H9 (cell line): ENCODE measurements around the gene TRAF7. TPM values are rescaled to one million over a fixed set of nuclear protein-coding genes. Genes with fewer than 3 reads are reported as not detected.
"Not testable (repeated sequence)": the region's sequence is repeated elsewhere in the genome, so short reads cannot be mapped to it uniquely, and the experiment has no call there.

ENCODE experiments used
- DNase-seq: peaks from one replicate; pipeline ENCODE4 v3.0.0-alpha.2; 2017
- H2AFZ ChIP-seq: one replicate; pipeline ENCODE4 v1.6.1; 2013; ENCODE audit warnings: mild to moderate bottlenecking, low read length, control low read depth, moderate library complexity
- H2AK5ac ChIP-seq: 2 replicates; pipeline ENCODE4 v1.6.1; 2013; ENCODE audit warnings: low read length, control low read depth, mixed read lengths; ENCODE audit not compliant: insufficient read length
- H2BK120ac ChIP-seq: one replicate; pipeline ENCODE4 v1.6.1; 2013; ENCODE audit warnings: low read depth, mild to moderate bottlenecking, low read length, control low read depth, inconsistent platforms; ENCODE audit not compliant: poor library complexity, severe bottlenecking
- H2BK12ac ChIP-seq: 2 replicates; pipeline ENCODE4 v1.6.1; 2013; ENCODE audit warnings: low read length, control low read depth, mixed read lengths, low read depth; ENCODE audit not compliant: insufficient read length
- H2BK15ac ChIP-seq: 2 replicates; pipeline ENCODE4 v1.6.1; 2013; ENCODE audit warnings: low read depth, low read length, control low read depth
- H2BK20ac ChIP-seq: one replicate; pipeline ENCODE4 v1.6.1; 2013; ENCODE audit warnings: low read depth, mild to moderate bottlenecking, low read length, control low read depth, inconsistent platforms; ENCODE audit not compliant: poor library complexity, severe bottlenecking
- H2BK5ac ChIP-seq: 2 replicates; pipeline ENCODE4 v1.6.1; 2013; ENCODE audit warnings: low read length, control low read depth, mixed read lengths; ENCODE audit not compliant: insufficient read length
- H3K14ac ChIP-seq: 2 replicates; pipeline ENCODE4 v1.6.1; 2013; ENCODE audit warnings: low read length, control low read depth; ENCODE audit not compliant: insufficient read depth
- H3K18ac ChIP-seq: 2 replicates; pipeline ENCODE4 v1.6.1; 2013; ENCODE audit warnings: low read depth, mild to moderate bottlenecking, mixed read lengths, low read length, control low read depth; ENCODE audit not compliant: insufficient read length
- H3K23ac ChIP-seq: 2 replicates; pipeline ENCODE4 v1.6.1; 2013; ENCODE audit warnings: low read length, control low read depth, mixed read lengths, low read depth; ENCODE audit not compliant: insufficient read length
- H3K23me2 ChIP-seq: 2 replicates; pipeline ENCODE4 v1.6.1; 2013; ENCODE audit warnings: low read depth, mild to moderate bottlenecking, mixed read lengths, low read length, control low read depth; ENCODE audit not compliant: insufficient read length, poor library complexity, severe bottlenecking
- H3K27ac ChIP-seq: 2 replicates; pipeline ENCODE4 v1.5.1; 2013; ENCODE audit warnings: low read length, control low read depth, mixed read lengths, low read depth; ENCODE audit not compliant: insufficient read length
- H3K27me3 ChIP-seq: 2 replicates; pipeline ENCODE4 v1.6.1; 2013; ENCODE audit warnings: low read length, control low read depth, inconsistent platforms; ENCODE audit not compliant: insufficient read depth
- H3K4ac ChIP-seq: 2 replicates; pipeline ENCODE4 v1.6.1; 2013; ENCODE audit warnings: low read depth, mild to moderate bottlenecking, control low read depth, inconsistent platforms, low read length, moderate library complexity
- H3K4me1 ChIP-seq: 2 replicates; pipeline ENCODE4 v1.6.1; 2013; ENCODE audit warnings: low read length, control low read depth, inconsistent platforms; ENCODE audit not compliant: insufficient read depth
- H3K4me2 ChIP-seq: 2 replicates; pipeline ENCODE4 v1.6.1; 2013; ENCODE audit warnings: low read length, control low read depth, mixed read lengths; ENCODE audit not compliant: insufficient read length, insufficient read depth
- H3K56ac ChIP-seq: 2 replicates; pipeline ENCODE4 v1.6.1; 2013; ENCODE audit warnings: low read depth, mild to moderate bottlenecking, mixed read lengths, low read length, control low read depth; ENCODE audit not compliant: insufficient read length
- H3K79me1 ChIP-seq: 2 replicates; pipeline ENCODE4 v1.6.1; 2013; ENCODE audit warnings: low read depth, mild to moderate bottlenecking, moderate library complexity, low read length, control low read depth, inconsistent platforms; ENCODE audit not compliant: insufficient read depth, poor library complexity, severe bottlenecking
- H3K79me2 ChIP-seq: 2 replicates; pipeline ENCODE4 v1.6.1; 2013; ENCODE audit warnings: low read length, control low read depth, inconsistent platforms; ENCODE audit not compliant: insufficient read depth
- H3K9ac ChIP-seq: 2 replicates; pipeline ENCODE4 v1.6.1; 2013; ENCODE audit warnings: low read length, control low read depth, mixed read lengths; ENCODE audit not compliant: insufficient read length; ENCODE audit errors: extremely low read depth
- H3K9me3 ChIP-seq: one replicate; pipeline ENCODE4 v1.6.1; 2013; ENCODE audit warnings: low read depth, low read length, inconsistent platforms; ENCODE audit not compliant: control insufficient read depth
- H3T11ph ChIP-seq: one replicate; pipeline ENCODE4 v1.6.1; 2013; ENCODE audit warnings: mild to moderate bottlenecking, low read length, control low read depth, inconsistent platforms
- H4K20me1 ChIP-seq: one replicate; pipeline ENCODE4 v1.6.1; 2013; ENCODE audit not compliant: control insufficient read depth, insufficient read length, insufficient read depth
- H4K5ac ChIP-seq: 2 replicates; pipeline ENCODE4 v1.6.1; 2013; ENCODE audit warnings: low read depth, mild to moderate bottlenecking, mixed read lengths, low read length, control low read depth; ENCODE audit not compliant: insufficient read length
- H4K8ac ChIP-seq: replicated peaks from 2 replicates; pipeline ENCODE4 v1.6.1; 2013; ENCODE audit warnings: low read length, control low read depth, mixed read lengths, low read depth; ENCODE audit not compliant: insufficient read length
- H4K91ac ChIP-seq: 2 replicates; pipeline ENCODE4 v1.6.1; 2013; ENCODE audit warnings: low read depth, mild to moderate bottlenecking, moderate library complexity, mixed read lengths, low read length, control low read depth; ENCODE audit not compliant: insufficient read length
- H3K27ac Mint-ChIP-seq, 3 experiments: 2 replicates in 2 of 3; 3 replicates in 1 of 3; pipeline ENCODE4 v1.8.0; 2020 to 2021; ENCODE audit warnings: mixed read lengths in 3 of 3, mild to moderate bottlenecking in 1 of 3, moderate library complexity in 1 of 3
- H3K27me3 Mint-ChIP-seq: 2 replicates; pipeline ENCODE4 v1.8.0; 2021; ENCODE audit warnings: low read depth, mild to moderate bottlenecking, moderate library complexity, mixed read lengths
- H3K36me3 Mint-ChIP-seq, 3 experiments: 2 replicates in 2 of 3; 3 replicates in 1 of 3; pipeline ENCODE4 v1.8.0; 2020 to 2021; ENCODE audit warnings: low read depth in 3 of 3, mixed read lengths in 3 of 3; ENCODE audit not compliant: insufficient read depth in 1 of 3
- H3K4me1 Mint-ChIP-seq, 2 experiments: 2 replicates each; pipeline ENCODE4 v1.8.0; 2020; ENCODE audit warnings: mixed read lengths in 2 of 2
- H3K4me3 Mint-ChIP-seq, 2 experiments: 2 replicates in 1 of 2; 3 replicates in 1 of 2; pipeline ENCODE4 v1.8.0; 2020 to 2021; ENCODE audit warnings: mild to moderate bottlenecking in 2 of 2, mixed read lengths in 2 of 2, moderate library complexity in 1 of 2
- H3K9me3 Mint-ChIP-seq, 2 experiments: 2 replicates in 1 of 2; 3 replicates in 1 of 2; pipeline ENCODE4 v1.8.0; 2020; ENCODE audit warnings: mild to moderate bottlenecking in 2 of 2, mixed read lengths in 2 of 2, moderate library complexity in 1 of 2
- WGBS: extraction: QIAGEN DNeasy Blood & Tissue Kit; methylation state at CpG from one replicate; pipeline ENCODE4 v1.1.7; 2013; ENCODE audit warnings: missing lambda C conversion rate, low lambda C conversion rate, mixed read lengths; ENCODE audit not compliant: insufficient read length; ENCODE audit errors: extremely low coverage; 5-methylcytosine and 5-hydroxymethylcytosine counted together
- total RNA-seq: library from RNA; stranded (reverse); gene quantifications from 2 replicates; pipeline ENCODE4 v1.2.1, GENCODE V29; 2021

The TRAF7 gene
- total RNA-seq, 1 experiment from 2014 or later: 108 TPM

- H4K20me1 ChIP-seq, H2BK5ac ChIP-seq, H3K4me2 ChIP-seq, H4K5ac ChIP-seq, H3K23me2 ChIP-seq, H4K8ac ChIP-seq, H2AFZ ChIP-seq, H3K36me3 Mint-ChIP-seq, H3K9ac ChIP-seq, H3K4me3 Mint-ChIP-seq, H2BK20ac ChIP-seq, H3K79me2 ChIP-seq, H3K9me3 Mint-ChIP-seq, H3K4ac ChIP-seq, H2AK5ac ChIP-seq, H3K27ac Mint-ChIP-seq, H3K14ac ChIP-seq, H3K27me3 Mint-ChIP-seq, H3K18ac ChIP-seq, H3K27me3 ChIP-seq, H2BK120ac ChIP-seq, H4K91ac ChIP-seq, H2BK12ac ChIP-seq, H3K4me1 ChIP-seq, H3K56ac ChIP-seq, H3K27ac ChIP-seq, H3K23ac ChIP-seq, H3T11ph ChIP-seq, H3K9me3 ChIP-seq, H3K79me1 ChIP-seq, DNase-seq, H3K4me1 Mint-ChIP-seq, H2BK15ac ChIP-seq: not testable (repeated sequence)
- WGBS: no CpG with 5 or more reads among the region's 25 CpGs
Observed at GRCh38 chr16:2117341-2117740, 38.2 kb upstream of the TRAF7 start.

- not testable (repeated sequence) for H3K79me1 ChIP-seq, H2BK12ac ChIP-seq, H3K4me1 Mint-ChIP-seq
Observed at GRCh38 chr16:2117960-2118722, 37.4 kb upstream of the TRAF7 start.

More at GRCh38 chr16:2117960-2118722, 37.4 kb upstream of the TRAF7 start:
- not testable (repeated sequence) for H3K27me3 Mint-ChIP-seq, H3K14ac ChIP-seq, H4K20me1 ChIP-seq, H2BK15ac ChIP-seq, H2AK5ac ChIP-seq, H3K4me1 ChIP-seq, H3K27ac ChIP-seq, H3K4me3 Mint-ChIP-seq, H2BK5ac ChIP-seq, H3K23ac ChIP-seq, H3K9ac ChIP-seq, H3K27me3 ChIP-seq, H4K91ac ChIP-seq, H4K8ac ChIP-seq, H4K5ac ChIP-seq, H2AFZ ChIP-seq, H3K4me2 ChIP-seq, H3K9me3 ChIP-seq, H3K79me2 ChIP-seq, H3K27ac Mint-ChIP-seq, H3K56ac ChIP-seq, H3K9me3 Mint-ChIP-seq, DNase-seq, H3K23me2 ChIP-seq, H3K4ac ChIP-seq, H3K36me3 Mint-ChIP-seq, H3K18ac ChIP-seq, H2BK120ac ChIP-seq, H3T11ph ChIP-seq, H2BK20ac ChIP-seq
- WGBS: no CpG with 5 or more reads among the region's 35 CpGs
